Measurements from ENCODE around the gene MAST3. TPM values are rescaled to one million over a fixed set of nuclear protein-coding genes. Genes with fewer than 3 reads are reported as not detected.
A peak's percentile ranks its signal among the peaks of the same experiment; 100 is the strongest.

Gene MAST3
- total and polyA plus RNA-seq, 2 of the 13 experiments (the other 11 are each of a cell fraction or from before 2014, with no cell fraction given): 4.1 to 4.6 TPM

DNA sequence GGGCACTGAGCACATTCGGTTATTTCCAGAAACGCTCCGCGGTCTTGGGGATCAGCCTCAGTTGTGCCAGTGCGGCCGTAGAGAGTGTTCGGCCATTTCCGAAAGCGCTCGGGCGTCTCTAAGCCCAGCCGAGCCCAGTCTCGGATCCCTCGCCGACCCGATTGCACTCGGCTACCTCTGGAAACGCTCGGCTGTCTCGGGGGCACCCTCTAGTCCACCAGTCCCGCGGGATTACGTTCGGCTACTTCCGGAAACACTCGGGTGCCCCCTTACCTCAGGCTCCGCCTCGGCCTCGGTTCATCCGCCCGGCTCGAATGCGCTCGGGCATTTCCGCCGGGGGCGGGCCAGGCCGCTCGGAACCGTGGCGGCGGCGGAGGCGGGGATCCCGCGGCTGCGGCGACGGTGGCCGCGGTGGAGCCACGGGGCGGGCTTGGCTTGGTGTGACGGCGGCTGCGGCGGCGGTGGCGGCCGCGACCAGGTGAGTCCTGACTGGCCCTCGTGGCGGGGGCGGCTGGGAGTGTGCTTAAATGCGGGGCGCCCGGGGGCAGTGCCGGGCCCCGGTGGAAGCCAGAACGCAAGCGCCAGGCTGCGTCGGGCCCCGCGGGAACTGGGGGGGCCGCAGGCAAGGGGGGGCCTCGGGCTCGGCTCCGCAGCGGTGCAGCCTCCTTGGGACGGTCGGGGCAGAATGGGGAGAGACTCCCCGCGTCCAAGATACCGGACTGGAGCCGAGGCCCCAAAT, 55.4 kb downstream of the MAST3 start, which contains the start of gene PIK3R2 (continued):
- TF ChIP-seq, protein P1, sequence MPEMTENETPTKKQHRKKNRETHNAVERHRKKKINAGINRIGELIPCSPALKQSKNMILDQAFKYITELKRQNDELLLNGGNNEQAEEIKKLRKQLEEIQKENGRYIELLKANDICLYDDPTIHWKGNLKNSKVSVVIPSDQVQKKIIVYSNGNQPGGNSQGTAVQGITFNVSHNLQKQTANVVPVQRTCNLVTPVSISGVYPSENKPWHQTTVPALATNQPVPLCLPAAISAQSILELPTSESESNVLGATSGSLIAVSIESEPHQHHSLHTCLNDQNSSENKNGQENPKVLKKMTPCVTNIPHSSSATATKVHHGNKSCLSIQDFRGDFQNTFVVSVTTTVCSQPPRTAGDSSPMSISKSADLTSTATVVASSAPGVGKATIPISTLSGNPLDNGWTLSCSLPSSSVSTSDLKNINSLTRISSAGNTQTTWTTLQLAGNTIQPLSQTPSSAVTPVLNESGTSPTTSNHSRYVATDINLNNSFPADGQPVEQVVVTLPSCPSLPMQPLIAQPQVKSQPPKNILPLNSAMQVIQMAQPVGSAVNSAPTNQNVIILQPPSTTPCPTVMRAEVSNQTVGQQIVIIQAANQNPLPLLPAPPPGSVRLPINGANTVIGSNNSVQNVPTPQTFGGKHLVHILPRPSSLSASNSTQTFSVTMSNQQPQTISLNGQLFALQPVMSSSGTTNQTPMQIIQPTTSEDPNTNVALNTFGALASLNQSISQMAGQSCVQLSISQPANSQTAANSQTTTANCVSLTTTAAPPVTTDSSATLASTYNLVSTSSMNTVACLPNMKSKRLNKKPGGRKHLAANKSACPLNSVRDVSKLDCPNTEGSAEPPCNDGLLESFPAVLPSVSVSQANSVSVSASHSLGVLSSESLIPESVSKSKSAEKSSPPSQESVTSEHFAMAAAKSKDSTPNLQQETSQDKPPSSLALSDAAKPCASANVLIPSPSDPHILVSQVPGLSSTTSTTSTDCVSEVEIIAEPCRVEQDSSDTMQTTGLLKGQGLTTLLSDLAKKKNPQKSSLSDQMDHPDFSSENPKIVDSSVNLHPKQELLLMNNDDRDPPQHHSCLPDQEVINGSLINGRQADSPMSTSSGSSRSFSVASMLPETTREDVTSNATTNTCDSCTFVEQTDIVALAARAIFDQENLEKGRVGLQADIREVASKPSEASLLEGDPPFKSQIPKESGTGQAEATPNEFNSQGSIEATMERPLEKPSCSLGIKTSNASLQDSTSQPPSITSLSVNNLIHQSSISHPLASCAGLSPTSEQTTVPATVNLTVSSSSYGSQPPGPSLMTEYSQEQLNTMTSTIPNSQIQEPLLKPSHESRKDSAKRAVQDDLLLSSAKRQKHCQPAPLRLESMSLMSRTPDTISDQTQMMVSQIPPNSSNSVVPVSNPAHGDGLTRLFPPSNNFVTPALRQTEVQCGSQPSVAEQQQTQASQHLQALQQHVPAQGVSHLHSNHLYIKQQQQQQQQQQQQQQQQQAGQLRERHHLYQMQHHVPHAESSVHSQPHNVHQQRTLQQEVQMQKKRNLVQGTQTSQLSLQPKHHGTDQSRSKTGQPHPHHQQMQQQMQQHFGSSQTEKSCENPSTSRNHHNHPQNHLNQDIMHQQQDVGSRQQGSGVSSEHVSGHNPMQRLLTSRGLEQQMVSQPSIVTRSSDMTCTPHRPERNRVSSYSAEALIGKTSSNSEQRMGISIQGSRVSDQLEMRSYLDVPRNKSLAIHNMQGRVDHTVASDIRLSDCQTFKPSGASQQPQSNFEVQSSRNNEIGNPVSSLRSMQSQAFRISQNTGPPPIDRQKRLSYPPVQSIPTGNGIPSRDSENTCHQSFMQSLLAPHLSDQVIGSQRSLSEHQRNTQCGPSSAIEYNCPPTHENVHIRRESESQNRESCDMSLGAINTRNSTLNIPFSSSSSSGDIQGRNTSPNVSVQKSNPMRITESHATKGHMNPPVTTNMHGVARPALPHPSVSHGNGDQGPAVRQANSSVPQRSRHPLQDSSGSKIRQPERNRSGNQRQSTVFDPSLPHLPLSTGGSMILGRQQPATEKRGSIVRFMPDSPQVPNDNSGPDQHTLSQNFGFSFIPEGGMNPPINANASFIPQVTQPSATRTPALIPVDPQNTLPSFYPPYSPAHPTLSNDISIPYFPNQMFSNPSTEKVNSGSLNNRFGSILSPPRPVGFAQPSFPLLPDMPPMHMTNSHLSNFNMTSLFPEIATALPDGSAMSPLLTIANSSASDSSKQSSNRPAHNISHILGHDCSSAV (CRISPR knock-in tag; IDR thresholded peaks at IDR 0.05; ENCODE audit: borderline replicate concordance): no peak
- TF ChIP-seq ZNF567 (CRISPR knock-in tag; IDR thresholded peaks at IDR 0.05; ENCODE audit: borderline replicate concordance) (no peak), KAT7 (CRISPR knock-in tag; IDR thresholded peaks at IDR 0.05; ENCODE audit: borderline replicate concordance) (no peak), RAD21 (CRISPR knock-in tag; IDR thresholded peaks at IDR 0.05) (peak; percentile 48; the same call in 1 of the 2 replicates), ZNF773 (CRISPR knock-in tag; IDR thresholded peaks at IDR 0.05; ENCODE audit: borderline replicate concordance) (no peak), HCFC1 (IDR thresholded peaks at IDR 0.05; ENCODE audit: low read depth, low read length) (0 out of 2 replicates have a peak, but pooled peaks have one; percentile 5), CCDC6 (CRISPR knock-in tag; IDR thresholded peaks at IDR 0.05) (0 out of 2 replicates have a peak, but pooled peaks have one; percentile 38), HMG20A (CRISPR knock-in tag; IDR thresholded peaks at IDR 0.05; ENCODE audit: borderline replicate concordance) (no peak), GFI1 (CRISPR knock-in tag; IDR thresholded peaks at IDR 0.05; ENCODE audit: borderline replicate concordance) (no peak), ARHGAP35 (CRISPR knock-in tag; IDR thresholded peaks at IDR 0.05; ENCODE audit: borderline replicate concordance) (0 out of 2 replicates have a peak, but pooled peaks have one; percentile 1), ZSCAN29 (CRISPR knock-in tag; conservative IDR thresholded peaks at IDR 0.05) (no peak), HNRNPL (IDR thresholded peaks at IDR 0.05; ENCODE audit: low read depth, low read length) (no peak), ZNF644 (CRISPR knock-in tag; IDR thresholded peaks at IDR 0.05; ENCODE audit: low read depth) (no peak), ZBTB7A (CRISPR knock-in tag; IDR thresholded peaks at IDR 0.05) (peak; percentile 31; the same call in 1 of the 2 replicates)
- TF ChIP-seq, protein P2, sequence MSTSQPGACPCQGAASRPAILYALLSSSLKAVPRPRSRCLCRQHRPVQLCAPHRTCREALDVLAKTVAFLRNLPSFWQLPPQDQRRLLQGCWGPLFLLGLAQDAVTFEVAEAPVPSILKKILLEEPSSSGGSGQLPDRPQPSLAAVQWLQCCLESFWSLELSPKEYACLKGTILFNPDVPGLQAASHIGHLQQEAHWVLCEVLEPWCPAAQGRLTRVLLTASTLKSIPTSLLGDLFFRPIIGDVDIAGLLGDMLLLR (CRISPR knock-in tag; IDR thresholded peaks at IDR 0.05): 0 out of 2 replicates have a peak, but pooled peaks have one; percentile 28
- TF ChIP-seq, protein P3, sequence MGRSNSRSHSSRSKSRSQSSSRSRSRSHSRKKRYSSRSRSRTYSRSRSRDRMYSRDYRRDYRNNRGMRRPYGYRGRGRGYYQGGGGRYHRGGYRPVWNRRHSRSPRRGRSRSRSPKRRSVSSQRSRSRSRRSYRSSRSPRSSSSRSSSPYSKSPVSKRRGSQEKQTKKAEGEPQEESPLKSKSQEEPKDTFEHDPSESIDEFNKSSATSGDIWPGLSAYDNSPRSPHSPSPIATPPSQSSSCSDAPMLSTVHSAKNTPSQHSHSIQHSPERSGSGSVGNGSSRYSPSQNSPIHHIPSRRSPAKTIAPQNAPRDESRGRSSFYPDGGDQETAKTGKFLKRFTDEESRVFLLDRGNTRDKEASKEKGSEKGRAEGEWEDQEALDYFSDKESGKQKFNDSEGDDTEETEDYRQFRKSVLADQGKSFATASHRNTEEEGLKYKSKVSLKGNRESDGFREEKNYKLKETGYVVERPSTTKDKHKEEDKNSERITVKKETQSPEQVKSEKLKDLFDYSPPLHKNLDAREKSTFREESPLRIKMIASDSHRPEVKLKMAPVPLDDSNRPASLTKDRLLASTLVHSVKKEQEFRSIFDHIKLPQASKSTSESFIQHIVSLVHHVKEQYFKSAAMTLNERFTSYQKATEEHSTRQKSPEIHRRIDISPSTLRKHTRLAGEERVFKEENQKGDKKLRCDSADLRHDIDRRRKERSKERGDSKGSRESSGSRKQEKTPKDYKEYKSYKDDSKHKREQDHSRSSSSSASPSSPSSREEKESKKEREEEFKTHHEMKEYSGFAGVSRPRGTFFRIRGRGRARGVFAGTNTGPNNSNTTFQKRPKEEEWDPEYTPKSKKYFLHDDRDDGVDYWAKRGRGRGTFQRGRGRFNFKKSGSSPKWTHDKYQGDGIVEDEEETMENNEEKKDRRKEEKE (IDR thresholded peaks at IDR 0.05): no peak

All from HepG2 (cell line).